ENCODE data around the gene F9.
"Not testable (repeated sequence)": the region's sequence is repeated elsewhere in the genome, so short reads cannot be mapped to it uniquely, and the experiment has no call there.

Gene F9

DNA sequence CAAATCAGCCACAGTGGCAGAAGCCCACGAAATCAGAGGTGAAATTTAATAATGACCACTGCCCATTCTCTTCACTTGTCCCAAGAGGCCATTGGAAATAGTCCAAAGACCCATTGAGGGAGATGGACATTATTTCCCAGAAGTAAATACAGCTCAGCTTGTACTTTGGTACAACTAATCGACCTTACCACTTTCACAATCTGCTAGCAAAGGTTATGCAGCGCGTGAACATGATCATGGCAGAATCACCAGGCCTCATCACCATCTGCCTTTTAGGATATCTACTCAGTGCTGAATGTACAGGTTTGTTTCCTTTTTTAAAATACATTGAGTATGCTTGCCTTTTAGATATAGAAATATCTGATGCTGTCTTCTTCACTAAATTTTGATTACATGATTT lies at the start of gene F9:
TSS of gene F9 (plus strand) at position 190 of the 400 bp plus-strand sequence. CDS start at position 216, 26 bp downstream.
- ATAC-seq: no peak

DNA sequence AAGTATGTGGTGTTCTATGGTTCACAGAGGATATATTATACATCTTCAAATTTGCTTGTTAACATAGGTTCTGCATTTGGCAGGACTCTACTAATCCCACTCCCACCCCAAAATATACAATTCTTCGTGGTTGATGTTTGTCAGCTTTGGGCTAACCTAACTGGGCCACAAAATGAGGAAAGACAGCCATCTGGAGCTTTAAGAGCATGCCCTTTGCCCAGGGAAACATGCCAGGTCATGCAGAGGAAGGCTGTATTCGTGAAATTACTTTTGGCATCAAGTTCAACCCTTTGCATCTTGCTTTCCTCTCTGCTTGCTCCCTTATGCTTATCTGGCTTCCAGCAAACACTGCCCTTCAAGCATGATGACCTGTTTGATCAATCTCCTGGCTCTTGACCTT lies 46.8 kb upstream of the F9 start:
- no peak for ATAC-seq

DNA sequence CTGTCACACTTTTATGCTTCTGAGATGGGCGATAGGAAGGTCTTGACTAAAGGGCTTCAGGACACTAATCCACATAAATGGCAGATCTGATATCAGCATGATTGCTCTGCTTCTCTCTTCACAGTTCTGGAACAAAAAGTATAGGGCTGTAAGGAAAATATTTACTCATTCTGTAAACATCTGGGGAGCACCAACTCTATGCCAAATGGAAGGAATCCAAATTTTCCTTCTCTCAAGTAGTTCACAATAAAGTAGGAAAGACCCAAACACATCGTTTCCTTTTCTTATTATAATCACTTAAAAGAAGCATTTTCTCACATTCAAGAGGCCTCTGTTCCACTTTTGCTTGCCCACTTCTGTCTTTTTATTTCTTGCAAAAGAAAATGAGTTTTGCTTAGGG lies 45.9 kb upstream of the F9 start:
- ATAC-seq: no peak

DNA sequence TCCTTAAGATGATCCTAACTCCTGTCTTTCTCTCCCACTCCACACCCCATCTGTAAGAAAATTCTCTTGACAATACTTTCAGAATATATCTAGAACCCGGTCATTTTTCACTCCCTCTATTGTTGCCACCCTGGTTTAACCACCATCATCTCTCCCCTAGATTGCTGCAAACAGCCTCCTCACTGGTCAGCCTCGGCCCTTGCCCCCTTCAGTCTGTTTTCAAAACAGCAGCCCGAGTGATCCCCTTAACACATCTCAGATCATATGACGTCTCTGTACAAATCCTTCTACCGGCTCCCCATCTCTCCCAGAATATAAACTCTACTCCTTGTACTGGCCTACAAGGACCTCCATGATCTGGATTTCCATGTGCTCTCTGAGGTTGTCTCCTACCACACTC lies 35.2 kb upstream of the F9 start:
- no peak for ATAC-seq

DNA sequence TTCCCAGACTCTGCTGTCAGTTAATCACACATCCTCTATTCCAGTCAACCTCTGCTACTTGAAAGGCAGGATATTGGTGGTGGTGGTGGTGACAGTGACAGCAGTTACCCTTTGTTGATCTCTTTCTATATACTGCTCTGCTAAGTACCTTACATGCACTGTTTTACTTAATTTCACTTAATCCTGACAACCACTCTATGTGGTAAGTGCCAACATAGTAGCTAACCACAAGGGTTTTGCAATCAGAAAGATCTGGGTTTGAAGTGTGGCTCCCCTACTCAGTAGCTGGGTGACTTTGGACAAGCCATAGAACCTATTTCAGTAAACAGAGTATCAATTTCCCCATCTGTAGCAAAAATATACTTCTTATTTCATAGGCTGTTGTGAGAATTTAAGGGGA lies 24.2 kb upstream of the F9 start:
- ATAC-seq: no peak

DNA sequence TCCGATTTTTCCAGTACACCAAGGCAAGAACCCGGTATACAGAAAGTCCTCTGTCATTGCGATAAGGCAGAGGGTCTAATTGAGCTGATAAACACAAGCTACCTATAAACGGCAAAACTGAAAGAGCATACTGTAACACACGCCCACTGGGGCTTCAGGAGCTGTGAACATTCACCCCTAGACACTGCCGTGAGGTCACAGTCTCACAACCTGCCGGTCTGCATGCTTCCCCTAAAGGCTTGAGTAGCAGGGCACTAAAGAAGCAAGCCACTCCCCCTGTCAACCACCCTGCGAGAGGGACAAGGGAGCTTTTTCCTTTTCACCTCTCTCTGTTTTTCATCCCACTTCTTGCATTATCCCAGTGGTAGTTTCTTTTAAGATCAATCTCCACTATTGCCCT lies 22.4 kb upstream of the F9 start:
- ATAC-seq: no peak

DNA sequence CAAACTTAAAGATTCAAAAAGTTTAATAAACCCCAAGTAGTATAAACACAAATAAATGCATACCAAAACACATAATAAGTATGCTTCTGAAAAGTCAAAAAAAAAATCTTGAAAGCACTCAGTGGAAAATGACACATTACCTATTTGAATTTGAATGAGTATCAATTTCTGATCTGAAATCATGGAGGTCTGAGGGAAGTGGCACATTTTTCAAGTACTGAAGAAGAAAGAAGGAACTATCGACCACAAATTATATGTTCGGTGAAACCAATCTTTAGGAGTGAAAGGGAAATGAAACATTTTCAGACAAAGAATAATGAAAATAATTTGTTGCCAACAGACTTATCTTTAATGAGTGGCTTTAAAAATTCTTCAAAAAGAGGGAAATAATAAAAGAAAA lies 12.1 kb upstream of the F9 start:
- ATAC-seq: no peak

DNA sequence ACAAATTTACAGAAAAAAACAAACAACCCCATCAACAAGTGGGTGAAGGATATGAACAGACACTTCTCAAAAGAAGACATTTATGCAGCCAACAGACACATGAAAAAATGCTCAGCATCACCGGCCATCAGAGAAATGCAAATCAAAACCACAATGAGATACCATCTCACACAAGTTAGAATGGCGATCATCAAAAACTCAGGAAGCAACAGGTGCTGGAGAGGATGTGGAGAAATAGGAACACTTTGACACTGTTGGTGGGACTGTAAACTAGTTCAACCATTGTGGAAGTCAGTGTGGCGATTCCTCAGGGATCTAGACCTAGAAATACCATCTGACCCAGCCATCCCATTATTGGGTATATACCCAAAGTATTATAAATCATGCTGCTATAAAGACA lies 1.7 kb upstream of the F9 start:
- not testable (repeated sequence) for ATAC-seq

DNA sequence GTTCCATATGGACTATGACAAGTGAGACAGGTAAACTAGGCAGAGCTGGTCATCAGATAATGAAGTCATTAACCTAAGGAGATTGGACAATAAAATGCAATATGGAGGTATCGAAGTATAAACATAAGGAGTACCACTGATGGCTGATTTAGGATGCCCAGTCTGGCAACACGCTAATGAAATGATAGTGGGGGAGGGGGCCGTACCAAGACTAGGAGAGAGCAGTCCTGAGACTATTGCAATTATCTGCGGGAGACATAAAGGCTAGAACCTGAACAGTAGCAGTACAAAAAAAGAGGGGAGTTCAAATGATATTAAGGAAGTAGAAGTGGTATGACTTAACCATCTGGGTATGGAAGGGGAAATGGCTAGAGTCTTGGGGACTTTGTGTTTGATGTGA lies 2.3 kb downstream of the F9 start:
- ATAC-seq: no peak

DNA sequence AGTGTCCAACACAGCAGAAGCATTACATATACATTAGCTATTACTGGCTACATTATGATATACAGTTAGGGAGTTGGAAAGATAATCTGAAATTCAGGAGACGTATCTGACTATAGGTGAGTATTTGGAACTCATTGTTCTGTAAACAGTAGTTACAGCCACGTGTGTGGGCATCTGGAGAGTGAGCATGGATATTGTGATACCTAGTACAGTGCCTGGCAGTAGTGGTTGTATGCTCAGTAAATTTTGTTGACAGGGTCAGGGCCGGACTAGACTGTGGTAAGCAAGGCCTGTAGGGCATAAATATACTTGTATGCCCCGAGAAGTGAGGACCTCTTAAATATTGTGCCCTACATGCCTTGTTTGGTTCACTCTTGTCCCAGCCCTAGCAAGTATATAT lies 2.9 kb downstream of the F9 start:
- no peak for ATAC-seq

DNA sequence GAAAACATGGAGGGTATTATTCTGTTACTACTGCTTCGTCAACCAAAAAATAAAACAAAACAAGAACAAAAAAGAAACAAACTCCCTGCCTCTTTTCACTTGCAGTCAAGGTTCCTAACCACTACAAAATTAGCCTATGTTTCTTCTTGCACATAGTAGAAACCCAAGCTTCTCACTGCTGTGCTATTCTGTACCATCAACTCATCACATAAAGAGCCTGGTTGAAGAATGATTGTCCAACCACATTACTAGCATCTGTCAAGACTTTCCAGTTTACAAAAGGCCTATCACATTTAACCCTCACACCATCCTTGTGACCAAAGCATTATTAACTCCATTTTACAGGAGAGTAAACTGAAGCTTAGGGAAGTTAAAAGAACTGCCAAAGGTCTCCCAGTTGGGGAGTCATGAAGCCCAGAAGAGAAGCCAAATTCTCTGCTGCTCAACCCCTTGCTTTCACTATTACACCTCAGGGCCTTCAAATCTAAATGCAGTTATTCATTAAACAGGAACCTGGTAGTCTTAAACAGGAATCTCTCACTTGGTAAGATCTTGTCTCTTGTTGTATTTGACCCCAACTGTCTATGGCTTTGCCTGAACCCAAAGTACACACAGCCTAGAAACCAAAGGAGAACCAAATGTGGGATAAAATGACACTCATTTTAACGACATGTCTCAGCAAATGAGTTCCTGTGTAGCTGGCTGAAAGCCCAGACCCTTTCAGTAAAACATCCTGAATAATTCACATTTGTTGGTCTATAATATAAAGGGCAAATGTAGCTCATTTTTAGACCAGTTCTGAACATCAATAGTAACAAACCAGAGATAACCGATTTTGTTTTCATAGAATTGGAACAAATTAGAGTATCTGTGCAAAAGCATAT lies 8.6 kb downstream of the F9 start:
- ATAC-seq: no peak

DNA sequence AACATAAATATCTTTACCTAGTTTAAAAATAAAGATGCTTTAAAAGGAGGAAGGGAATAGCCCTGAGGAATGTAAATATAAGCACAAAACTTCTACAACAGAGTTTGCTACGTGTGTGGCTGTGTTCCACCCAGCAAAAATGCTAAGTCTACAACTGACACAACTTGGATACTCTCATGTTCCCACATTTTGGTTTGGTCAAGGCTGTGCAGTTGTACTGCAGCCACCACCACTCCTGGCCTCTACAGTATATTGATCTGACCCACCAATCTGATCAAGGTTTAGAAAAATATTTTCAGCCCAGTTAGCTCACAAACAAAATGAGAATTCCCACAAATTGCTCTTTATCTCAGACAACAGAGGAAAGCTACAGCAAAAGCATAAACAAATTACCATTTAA lies 12.1 kb downstream of the F9 start:
- no peak for ATAC-seq

DNA sequence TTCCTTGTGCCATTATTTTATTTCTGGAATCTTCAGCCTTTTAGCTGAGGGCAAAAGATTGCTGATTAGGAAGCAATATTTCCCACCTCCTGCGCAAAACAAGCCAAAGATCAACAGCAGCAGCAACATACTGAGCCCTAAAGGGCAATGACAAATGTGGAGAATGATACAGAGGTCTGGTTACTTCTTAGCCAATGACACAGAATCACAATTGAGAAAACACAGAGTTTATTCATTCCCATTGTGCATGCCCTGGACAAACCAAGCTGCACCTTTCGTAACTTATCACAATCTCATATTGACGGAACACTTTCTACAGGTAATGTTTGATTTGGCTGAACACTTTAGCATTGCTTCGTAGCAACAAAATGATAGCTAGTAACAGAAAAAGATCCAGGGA lies 13.4 kb downstream of the F9 start:
- no peak for ATAC-seq

DNA sequence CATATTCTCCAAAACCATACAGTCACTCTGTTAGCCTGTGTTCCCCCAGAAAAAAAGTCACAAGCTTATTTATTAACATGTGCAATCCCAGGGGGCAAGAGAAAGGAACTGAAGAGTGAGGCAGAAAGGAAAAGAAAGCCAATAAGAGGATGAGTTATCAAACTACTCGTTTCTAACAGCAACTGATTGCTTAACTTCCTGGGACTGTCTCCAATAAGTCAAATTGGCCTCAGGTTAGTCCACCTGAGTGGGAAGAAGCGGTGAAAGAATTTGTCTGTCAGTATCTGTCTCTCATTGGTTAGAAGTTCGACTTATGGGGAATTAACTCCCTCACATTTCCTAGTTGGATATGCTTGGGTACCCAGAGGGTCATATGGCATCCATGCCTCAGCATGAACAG lies 14.1 kb downstream of the F9 start:
- ATAC-seq: no peak

DNA sequence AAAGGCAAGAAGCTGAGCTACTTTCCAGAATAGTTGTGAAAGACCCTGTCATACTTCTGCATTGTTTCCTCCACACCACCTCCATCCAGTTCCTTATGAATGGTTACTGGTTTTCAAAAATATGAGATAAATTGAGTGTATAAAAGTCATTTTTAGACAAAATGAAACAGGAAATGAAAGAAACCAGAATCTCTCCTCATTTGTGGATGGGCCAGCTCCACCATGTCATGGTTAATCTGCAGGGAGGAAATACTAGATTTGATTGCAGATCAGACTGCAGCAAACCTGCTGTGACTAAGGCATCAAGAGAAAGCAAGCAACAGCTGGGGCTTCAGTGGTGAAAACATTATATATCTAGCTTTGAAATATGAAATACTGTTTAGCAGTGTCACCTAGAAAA lies 23.8 kb downstream of the F9 start:
- ATAC-seq: no peak

DNA sequence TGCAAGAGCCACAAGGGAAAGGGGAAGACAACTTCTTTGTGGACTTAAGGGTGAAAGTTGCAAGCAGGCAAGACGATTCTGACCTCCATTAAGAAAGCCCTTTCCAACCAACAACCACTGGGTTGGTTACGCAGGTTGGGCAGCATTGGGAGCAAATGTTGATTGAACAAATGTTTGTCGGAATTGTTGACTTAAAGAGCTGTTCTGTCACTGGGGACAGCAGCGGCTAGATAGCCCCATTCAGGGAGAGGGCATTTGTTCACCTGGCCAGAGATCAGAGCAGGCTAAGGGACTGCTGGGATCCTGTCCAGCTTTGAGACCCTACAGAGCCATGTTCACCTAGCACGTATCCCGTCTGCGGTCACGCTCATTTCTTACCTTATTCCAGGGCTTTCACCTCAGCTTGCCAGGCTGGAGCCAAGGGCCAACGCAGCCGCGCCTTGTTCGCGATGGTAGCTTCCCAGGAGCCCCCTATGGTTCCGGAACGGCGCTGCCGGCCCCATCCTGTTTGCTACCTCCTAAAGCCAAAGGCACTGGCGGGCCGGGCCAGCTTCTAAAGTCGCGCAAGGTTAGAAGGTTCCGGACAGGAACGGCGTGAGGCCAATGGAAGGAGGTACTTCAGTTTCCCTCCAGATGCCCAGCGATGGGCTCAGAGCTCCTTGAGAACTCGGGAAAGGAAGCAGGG lies 24.6 kb downstream of the F9 start:
- ATAC-seq: no peak

DNA sequence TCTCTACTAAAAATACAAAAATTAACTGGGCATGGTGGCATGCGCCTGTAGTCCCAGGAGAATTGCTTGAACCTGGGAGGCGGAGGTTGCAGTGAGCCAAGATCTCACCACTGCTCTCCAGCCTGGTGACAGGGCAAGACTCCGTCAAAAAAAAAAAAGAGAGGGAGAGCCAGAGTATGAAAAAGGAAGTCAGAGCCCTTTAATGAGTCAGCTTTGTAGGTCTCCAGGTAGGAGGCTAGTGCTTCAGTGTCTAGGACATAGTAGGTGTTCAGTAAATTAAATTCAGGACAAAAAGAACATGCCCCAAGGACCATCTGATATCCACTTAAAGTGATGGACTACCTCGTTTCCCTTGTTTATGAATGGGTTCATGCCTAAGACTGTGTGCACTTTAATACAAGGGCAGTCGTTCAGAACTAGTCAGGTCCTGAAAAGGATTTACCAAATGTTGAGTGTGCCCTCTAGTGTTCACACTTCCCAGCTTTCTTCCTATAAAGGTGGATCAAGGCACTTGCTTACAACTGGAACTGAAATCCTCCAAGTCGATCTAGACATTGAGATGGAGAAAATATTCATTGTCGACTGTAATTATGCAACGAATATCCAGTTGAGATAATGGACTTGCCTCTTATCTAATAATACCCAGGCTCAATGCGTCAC lies 29.0 kb downstream of the F9 start:
- no peak for ATAC-seq

DNA sequence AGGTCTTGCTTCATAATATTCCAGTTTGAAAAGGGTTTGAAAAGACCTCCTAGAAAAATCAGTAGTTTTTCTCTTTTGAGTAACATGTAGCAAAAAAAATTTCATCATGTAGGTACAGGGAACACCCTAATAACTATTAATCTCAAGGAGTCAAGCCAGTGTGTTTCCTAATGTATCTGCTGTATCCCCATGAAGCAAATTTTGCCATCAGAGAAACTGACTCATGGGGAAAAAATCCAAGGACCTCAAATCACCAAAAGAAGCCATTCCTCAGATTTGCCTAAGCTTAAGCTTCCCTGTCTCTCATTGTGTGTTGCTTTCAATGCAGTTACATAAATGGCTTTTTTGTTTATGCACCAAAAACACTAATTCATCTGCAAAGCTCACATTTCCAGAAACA lies 29.7 kb downstream of the F9 start:
- no peak for ATAC-seq

DNA sequence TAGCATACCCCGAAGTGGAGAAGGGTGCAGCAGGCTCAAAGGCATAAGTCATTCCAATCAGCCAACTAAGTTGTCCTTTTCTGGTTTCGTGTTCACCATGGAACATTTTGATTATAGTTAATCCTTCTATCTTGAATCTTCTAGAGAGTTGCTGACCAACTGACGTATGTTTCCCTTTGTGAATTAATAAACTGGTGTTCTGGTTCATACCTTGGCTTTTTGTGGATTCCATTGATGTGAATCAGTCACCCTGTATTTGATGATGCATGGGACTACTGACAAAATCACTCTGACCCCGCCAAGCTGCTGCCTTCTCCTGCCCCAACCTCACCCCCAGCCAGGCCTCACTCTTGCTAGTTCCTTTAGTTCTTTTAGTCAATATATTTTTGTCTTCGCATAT lies 32.7 kb downstream of the F9 start:
- ATAC-seq: no peak

DNA sequence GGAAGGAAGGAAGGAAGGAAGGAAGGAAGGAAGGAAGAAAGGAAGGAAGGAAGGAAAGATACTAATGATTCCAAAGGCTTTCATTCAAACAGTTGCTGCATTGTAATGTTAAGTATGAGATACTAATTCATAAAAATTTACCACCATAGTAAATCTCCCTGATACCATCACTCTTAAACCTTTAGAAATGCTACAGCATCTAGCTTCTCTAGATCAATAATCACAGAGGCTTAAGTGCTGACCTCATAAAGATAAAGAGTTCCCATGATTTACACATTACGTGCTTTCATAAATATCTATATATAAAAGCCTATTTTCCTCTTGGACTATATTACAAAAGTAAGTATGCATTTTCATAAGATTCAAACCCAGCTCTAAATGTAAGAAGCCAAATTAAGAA lies 36.4 kb downstream of the F9 start:
- ATAC-seq: no peak

DNA sequence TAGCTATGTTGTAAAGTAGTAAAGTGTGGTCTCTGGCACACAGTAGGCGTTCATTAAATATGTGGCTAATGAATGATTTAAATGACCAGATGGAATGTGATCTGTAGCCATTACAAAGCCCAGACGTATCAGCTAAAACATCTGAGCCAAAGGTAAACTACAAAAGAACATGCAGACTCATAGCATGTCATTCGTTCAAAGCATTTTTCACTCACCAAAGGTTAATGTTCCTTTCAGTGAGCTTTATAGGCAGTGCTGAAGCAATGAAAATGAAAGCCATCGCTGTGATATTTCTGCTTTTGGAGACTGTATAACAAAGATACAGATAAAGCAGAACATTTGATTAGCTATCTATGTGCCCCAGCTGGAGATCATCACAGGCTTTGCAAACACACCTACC lies 50.5 kb downstream of the F9 start:
- no peak for ATAC-seq

DNA sequence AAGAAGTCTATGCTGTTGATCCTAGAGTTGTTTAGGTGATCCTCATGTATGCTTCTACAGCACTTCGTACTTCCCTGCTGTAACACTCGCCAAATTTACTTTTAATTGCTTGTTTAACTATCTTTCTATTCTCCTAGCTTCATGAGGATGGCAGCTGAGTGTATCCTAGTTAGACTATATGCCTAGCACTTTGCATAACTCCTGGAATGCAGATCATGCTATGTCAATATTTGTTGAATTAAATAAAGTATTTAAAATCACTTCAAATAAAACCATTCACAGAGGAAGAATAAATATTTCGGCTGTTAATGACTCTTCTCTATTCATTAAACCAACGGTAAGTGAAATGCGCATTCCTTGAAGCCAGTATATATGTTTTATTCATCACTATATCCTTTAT lies 55.1 kb downstream of the F9 start:
- ATAC-seq: no peak

DNA sequence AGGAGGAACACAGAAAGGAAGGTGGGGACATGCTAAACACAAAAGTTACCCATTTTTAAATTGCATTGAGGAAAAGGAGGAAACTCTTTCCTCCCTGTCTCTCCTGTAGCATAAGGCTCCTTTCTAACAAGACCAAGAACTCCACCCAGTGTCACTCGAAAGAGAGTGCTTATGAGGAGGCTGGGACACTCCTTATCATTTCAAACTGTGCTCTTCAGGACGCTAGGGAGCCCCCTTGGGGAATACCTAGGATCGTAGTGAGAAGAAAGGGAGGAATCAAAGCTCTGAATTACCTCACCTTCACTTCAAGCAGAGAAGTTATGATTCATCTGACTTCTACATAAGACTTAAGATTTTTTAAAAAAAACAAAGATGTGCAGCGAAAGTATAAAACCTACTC lies 65.5 kb downstream of the F9 start:
- no peak for ATAC-seq

DNA sequence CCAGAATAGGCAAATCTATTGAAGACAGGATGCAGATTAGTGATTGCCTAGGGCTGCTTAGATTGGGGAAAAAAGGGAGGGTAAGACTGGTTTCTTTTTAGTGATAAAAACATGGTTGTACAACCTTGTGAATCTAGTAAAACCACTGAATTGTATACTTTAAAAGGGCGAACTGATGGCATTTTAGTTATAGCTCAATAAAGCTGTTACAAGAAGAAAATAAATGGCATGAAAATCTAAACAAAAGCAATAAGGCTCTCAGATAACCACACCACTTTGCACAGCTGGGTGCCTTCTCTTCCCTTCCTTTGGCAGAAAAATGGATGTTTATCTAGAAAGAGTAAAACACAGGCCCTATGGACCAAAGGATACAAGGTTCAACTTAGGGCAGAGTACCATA lies 69.6 kb downstream of the F9 start:
- ATAC-seq: no peak

All from activated CD4-positive, CD25-positive, alpha-beta regulatory T cell treated with anti-CD3 and anti-CD28 coated beads, Interleukin-2, amount 50 U/mL, for 24 hours (primary cell).